GM23338 (cell line): ENCODE measurements around the gene EPHA10. TPM values are rescaled to one million over a fixed set of nuclear protein-coding genes. Genes with fewer than 3 reads are reported as not detected.

ENCODE experiments used
- ATAC-seq: fragments of 200-7000 bp; cut with Tn5 transposase; 3 replicates; pipeline ENCODE4 v1.9.1; 2020
- DNase-seq: peaks from one replicate; pipeline ENCODE4 v3.0.0-alpha.2; 2015; ENCODE audit warnings: low spot score
- H2AFZ ChIP-seq: fragments of 200-600 bp; sonication (generic); 2 replicates; pipeline ENCODE4 v1.8.0; 2016; ENCODE audit warnings: antibody characterized with exemption, mild to moderate bottlenecking, moderate library complexity
- H3F3A ChIP-seq: fragments of 200-600 bp; sonication (generic); replicated peaks from 2 replicates; pipeline ENCODE4 v1.8.0; 2017; ENCODE audit warnings: antibody characterized with exemption, mixed run types, low read depth
- H3K27ac ChIP-seq: fragments of 200-600 bp; sonication (generic); 2 replicates; pipeline ENCODE4 v1.6.1; 2016; ENCODE audit warnings: low read depth
- H3K27me3 ChIP-seq: fragments of 200-600 bp; sonication (generic); 2 replicates; pipeline ENCODE4 v1.8.0; 2016; ENCODE audit warnings: mild to moderate bottlenecking, mixed run types, moderate library complexity; ENCODE audit not compliant: insufficient read depth
- H3K36me3 ChIP-seq: fragments of 200-600 bp; sonication (generic); 2 replicates; pipeline ENCODE4 v1.8.0; 2016; ENCODE audit warnings: mild to moderate bottlenecking; ENCODE audit not compliant: insufficient read depth
- H3K4me1 ChIP-seq: fragments of 200-600 bp; sonication (generic); 2 replicates; pipeline ENCODE4 v1.8.0; 2016; ENCODE audit warnings: mild to moderate bottlenecking, moderate library complexity; ENCODE audit not compliant: insufficient read depth
- H3K4me2 ChIP-seq: fragments of 200-600 bp; sonication (generic); 2 replicates; pipeline ENCODE4 v1.7.1; 2017; ENCODE audit warnings: mixed run types
- H3K4me3 ChIP-seq: fragments of 200-600 bp; sonication (generic); 2 replicates; pipeline ENCODE4 v1.6.1; 2016; ENCODE audit warnings: mixed run types
- H3K79me2 ChIP-seq: fragments of 200-600 bp; sonication (generic); replicated peaks from 2 replicates; pipeline ENCODE4 v1.8.0; 2017; ENCODE audit warnings: mild to moderate bottlenecking; ENCODE audit not compliant: insufficient read depth
- H3K9me2 ChIP-seq: fragments of 200-600 bp; sonication (generic); 2 replicates; pipeline ENCODE4 v1.8.0; 2017; ENCODE audit not compliant: insufficient read depth
- H4K20me1 ChIP-seq: fragments of 200-600 bp; sonication (generic); replicated peaks from 2 replicates; pipeline ENCODE4 v1.8.0; 2017; ENCODE audit warnings: mild to moderate bottlenecking; ENCODE audit not compliant: insufficient read depth
- H3K27ac Mint-ChIP-seq: 2 replicates; pipeline ENCODE4 v1.8.0; 2020; ENCODE audit warnings: inconsistent platforms, mild to moderate bottlenecking, moderate library complexity, mixed read lengths
- H3K27me3 Mint-ChIP-seq: 3 replicates; pipeline ENCODE4 v1.8.0; 2022; ENCODE audit warnings: low read depth, mild to moderate bottlenecking, moderate library complexity, mixed read lengths, inconsistent platforms; ENCODE audit not compliant: insufficient read depth, poor library complexity
- H3K36me3 Mint-ChIP-seq: 3 replicates; pipeline ENCODE4 v1.8.0; 2021; ENCODE audit warnings: low read depth, mild to moderate bottlenecking, inconsistent platforms, moderate library complexity, mixed read lengths
- H3K4me1 Mint-ChIP-seq: 3 replicates; pipeline ENCODE4 v1.8.0; 2020; ENCODE audit warnings: mild to moderate bottlenecking, inconsistent platforms, mixed read lengths
- H3K4me3 Mint-ChIP-seq: 3 replicates; pipeline ENCODE4 v1.8.0; 2021; ENCODE audit warnings: moderate library complexity, mild to moderate bottlenecking, inconsistent platforms, mixed read lengths
- H3K9me3 Mint-ChIP-seq: 3 replicates; pipeline ENCODE4 v1.8.0; 2020; ENCODE audit warnings: moderate library complexity, mild to moderate bottlenecking, inconsistent platforms, mixed read lengths
- CREB1 ChIP-seq: fragments of 250-450 bp; sonication (Bioruptor Pico); IDR thresholded peaks from 2 replicates; pipeline ENCODE4 v1.5.0; 2020; ENCODE audit warnings: low read depth, mild to moderate bottlenecking, moderate library complexity
- ETS1 ChIP-seq: IDR thresholded peaks from 2 replicates; pipeline ENCODE4 v1.6.1; 2016; ENCODE audit warnings: antibody characterized with exemption
- EZH2 ChIP-seq: fragments of 200-600 bp; sonication (generic); IDR thresholded peaks from one replicate; pipeline ENCODE4 v1.8.0; 2017; ENCODE audit warnings: antibody characterized with exemption, mild to moderate bottlenecking, low read depth; ENCODE audit not compliant: unreplicated experiment
- EZH2phosphoT487 ChIP-seq: fragments of 200-600 bp; sonication (generic); IDR thresholded peaks from one replicate; pipeline ENCODE4 v1.8.1; 2018; ENCODE audit warnings: antibody characterized with exemption; ENCODE audit not compliant: unreplicated experiment
- JUNB ChIP-seq: IDR thresholded peaks from one replicate; pipeline ENCODE4 v1.6.1; 2016; ENCODE audit warnings: antibody characterized with exemption; ENCODE audit not compliant: unreplicated experiment
- NANOG ChIP-seq: IDR thresholded peaks from 2 replicates; pipeline ENCODE4 v1.6.1; 2016; ENCODE audit warnings: antibody characterized with exemption, borderline replicate concordance
- POLR2AphosphoS5 ChIP-seq: IDR thresholded peaks from 2 replicates; pipeline ENCODE4 v1.6.1; 2016; ENCODE audit warnings: antibody characterized with exemption, low read depth
- STAT1 ChIP-seq: IDR thresholded peaks from one replicate; pipeline ENCODE4 v1.6.1; 2016; ENCODE audit warnings: antibody characterized with exemption; ENCODE audit not compliant: unreplicated experiment
- ZNF114 ChIP-seq: fragments of 250-450 bp; sonication (Bioruptor Pico); IDR thresholded peaks from 2 replicates; pipeline ENCODE4 v1.5.0; 2020; ENCODE audit warnings: mild to moderate bottlenecking, moderate library complexity
- ZNF331 ChIP-seq: fragments of 250-450 bp; sonication (Bioruptor Pico); IDR thresholded peaks from 2 replicates; pipeline ENCODE4 v1.5.0; 2020; ENCODE audit warnings: low read depth, mild to moderate bottlenecking, moderate library complexity
- ZNF462 ChIP-seq: fragments of 250-450 bp; sonication (Bioruptor Pico); IDR thresholded peaks from 2 replicates; pipeline ENCODE4 v1.5.0; 2020; ENCODE audit warnings: mild to moderate bottlenecking, moderate library complexity
- polyA plus RNA-seq: library from polyadenylated mRNA; unstranded; fragments of >200 nt; fragmentation: Nextera tagmentation; extraction: Ambion mirVana; gene quantifications from 2 replicates; pipeline ENCODE4 v1.2.1, GENCODE V29; 2016
- total RNA-seq: library from RNA; depleted of rRNA; stranded (reverse); fragments of >200 nt; shearing (Covaris generic); gene quantifications from 2 replicates; pipeline ENCODE4 v1.2.3, GENCODE V29; 2014
- TF ChIP-seq, protein P1 (sequence below): IDR thresholded peaks from one replicate; pipeline ENCODE4 v1.6.1; 2018; ENCODE audit warnings: antibody characterized with exemption; ENCODE audit not compliant: unreplicated experiment
- TF ChIP-seq, protein P2 (sequence below), 2 experiments: fragments of 200-600 bp in 1 of 2; sonication (generic) in 1 of 2; conservative IDR thresholded peaks; 2 replicates each; pipeline versions ENCODE4 v1.5.1 to v1.6.1; 2016 to 2017; ENCODE audit warnings: antibody characterized with exemption in 2 of 2, low read depth in 2 of 2, mild to moderate bottlenecking in 2 of 2, moderate library complexity in 1 of 2

Gene EPHA10
- total and polyA plus RNA-seq, 2 experiments from 2014 or later: 0.76 to 2.4 TPM

- no peak overlapping the region for H3K4me3 ChIP-seq
- no peaks in the 10 kb centered on the region for H4K20me1 ChIP-seq
- H3F3A ChIP-seq: no peaks in the 10 kb centered on the region
- Mint-ChIP-seq H3K36me3 (no peaks in the 10 kb centered on the region), H3K4me3 (no peak overlapping the region), H3K27me3 (peaks cover 3% of the 10 kb centered on the region), H3K9me3 (no peaks in the 10 kb centered on the region), H3K27ac (no peak overlapping the region), H3K4me1 (peaks cover 12% of the 10 kb centered on the region; the same call in 1 of the 3 replicates)
- H3K27me3 ChIP-seq: no peaks in the 10 kb centered on the region
- H3K4me1 ChIP-seq: no peaks in the 10 kb centered on the region; the same call in 1 of the 2 replicates
- ATAC-seq (no peak), DNase-seq (no peak)
- H3K79me2 ChIP-seq: no peaks in the 10 kb centered on the region
- H3K27ac ChIP-seq: no peak overlapping the region
- TF ChIP-seq ETS1 (no peak), JUNB (no peak), ZNF331 (CRISPR knock-in tag) (no peak), EZH2 (no peak), EZH2phosphoT487 (no peak), STAT1 (no peak), POLR2AphosphoS5 (no peak), NANOG (no peak), CREB1 (CRISPR knock-in tag) (no peak), ZNF114 (CRISPR knock-in tag) (no peak), ZNF462 (no peak)
- TF ChIP-seq, protein P1, sequence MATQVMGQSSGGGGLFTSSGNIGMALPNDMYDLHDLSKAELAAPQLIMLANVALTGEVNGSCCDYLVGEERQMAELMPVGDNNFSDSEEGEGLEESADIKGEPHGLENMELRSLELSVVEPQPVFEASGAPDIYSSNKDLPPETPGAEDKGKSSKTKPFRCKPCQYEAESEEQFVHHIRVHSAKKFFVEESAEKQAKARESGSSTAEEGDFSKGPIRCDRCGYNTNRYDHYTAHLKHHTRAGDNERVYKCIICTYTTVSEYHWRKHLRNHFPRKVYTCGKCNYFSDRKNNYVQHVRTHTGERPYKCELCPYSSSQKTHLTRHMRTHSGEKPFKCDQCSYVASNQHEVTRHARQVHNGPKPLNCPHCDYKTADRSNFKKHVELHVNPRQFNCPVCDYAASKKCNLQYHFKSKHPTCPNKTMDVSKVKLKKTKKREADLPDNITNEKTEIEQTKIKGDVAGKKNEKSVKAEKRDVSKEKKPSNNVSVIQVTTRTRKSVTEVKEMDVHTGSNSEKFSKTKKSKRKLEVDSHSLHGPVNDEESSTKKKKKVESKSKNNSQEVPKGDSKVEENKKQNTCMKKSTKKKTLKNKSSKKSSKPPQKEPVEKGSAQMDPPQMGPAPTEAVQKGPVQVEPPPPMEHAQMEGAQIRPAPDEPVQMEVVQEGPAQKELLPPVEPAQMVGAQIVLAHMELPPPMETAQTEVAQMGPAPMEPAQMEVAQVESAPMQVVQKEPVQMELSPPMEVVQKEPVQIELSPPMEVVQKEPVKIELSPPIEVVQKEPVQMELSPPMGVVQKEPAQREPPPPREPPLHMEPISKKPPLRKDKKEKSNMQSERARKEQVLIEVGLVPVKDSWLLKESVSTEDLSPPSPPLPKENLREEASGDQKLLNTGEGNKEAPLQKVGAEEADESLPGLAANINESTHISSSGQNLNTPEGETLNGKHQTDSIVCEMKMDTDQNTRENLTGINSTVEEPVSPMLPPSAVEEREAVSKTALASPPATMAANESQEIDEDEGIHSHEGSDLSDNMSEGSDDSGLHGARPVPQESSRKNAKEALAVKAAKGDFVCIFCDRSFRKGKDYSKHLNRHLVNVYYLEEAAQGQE: no peak
- TF ChIP-seq, protein P2, sequence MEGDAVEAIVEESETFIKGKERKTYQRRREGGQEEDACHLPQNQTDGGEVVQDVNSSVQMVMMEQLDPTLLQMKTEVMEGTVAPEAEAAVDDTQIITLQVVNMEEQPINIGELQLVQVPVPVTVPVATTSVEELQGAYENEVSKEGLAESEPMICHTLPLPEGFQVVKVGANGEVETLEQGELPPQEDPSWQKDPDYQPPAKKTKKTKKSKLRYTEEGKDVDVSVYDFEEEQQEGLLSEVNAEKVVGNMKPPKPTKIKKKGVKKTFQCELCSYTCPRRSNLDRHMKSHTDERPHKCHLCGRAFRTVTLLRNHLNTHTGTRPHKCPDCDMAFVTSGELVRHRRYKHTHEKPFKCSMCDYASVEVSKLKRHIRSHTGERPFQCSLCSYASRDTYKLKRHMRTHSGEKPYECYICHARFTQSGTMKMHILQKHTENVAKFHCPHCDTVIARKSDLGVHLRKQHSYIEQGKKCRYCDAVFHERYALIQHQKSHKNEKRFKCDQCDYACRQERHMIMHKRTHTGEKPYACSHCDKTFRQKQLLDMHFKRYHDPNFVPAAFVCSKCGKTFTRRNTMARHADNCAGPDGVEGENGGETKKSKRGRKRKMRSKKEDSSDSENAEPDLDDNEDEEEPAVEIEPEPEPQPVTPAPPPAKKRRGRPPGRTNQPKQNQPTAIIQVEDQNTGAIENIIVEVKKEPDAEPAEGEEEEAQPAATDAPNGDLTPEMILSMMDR (conservative IDR thresholded peaks at IDR 0.05; ENCODE audit: low read depth in 2 of 2): no peak
- H3K9me2 ChIP-seq: no peaks in the 10 kb centered on the region
- no peak overlapping the region for H2AFZ ChIP-seq
- no peaks in the 10 kb centered on the region for H3K36me3 ChIP-seq
- H3K4me2 ChIP-seq: no peak overlapping the region
Measured at GRCh38 chr1:37719572-37720195, 45.2 kb downstream of the EPHA10 start.
